Heart right ventricle (tissue), 16 donors: Measurements from ENCODE around the gene PSTPIP2. TPM values are rescaled to one million over a fixed set of nuclear protein-coding genes. Genes with fewer than 3 reads are reported as not detected.

Experiments
- ATAC-seq, 8 donors: fragments of 200-7000 bp; cut with Tn5 transposase; one replicate each; pipeline ENCODE4 v1.9.1; 2020; ENCODE audit warnings: mild to moderate bottlenecking in 8 of 8, moderate library complexity in 8 of 8, moderate number of reproducible peaks in 1 of 8
- DNase-seq, 2 donors: peaks; one replicate each; pipeline ENCODE4 v3.0.0-alpha.2; 2020
- H3K27ac ChIP-seq, 10 donors: fragments of 200-600 bp; sonication (generic) in 2 of 10; one replicate each; pipeline versions ENCODE4 v1.5.0 to v1.8.0; 2020 to 2022; ENCODE audit warnings: mild to moderate bottlenecking in 3 of 10
- H3K27me3 ChIP-seq, 7 donors: fragments of 200-600 bp; one replicate each; pipeline ENCODE4 v1.8.0; 2021 to 2022; ENCODE audit warnings: mild to moderate bottlenecking in 2 of 7
- H3K36me3 ChIP-seq, 9 donors: fragments of 200-600 bp; sonication (generic) in 1 of 9; one replicate each; pipeline versions ENCODE4 v1.5.0 to v1.8.0; 2020 to 2022; ENCODE audit warnings: mild to moderate bottlenecking in 2 of 9
- H3K4me1 ChIP-seq, 9 donors: fragments of 200-600 bp; sonication (generic) in 1 of 9; one replicate each; pipeline versions ENCODE4 v1.5.0 to v1.8.0; 2020 to 2022; ENCODE audit warnings: mild to moderate bottlenecking in 4 of 9
- H3K4me3 ChIP-seq, 10 donors: fragments of 200-600 bp; sonication (generic) in 2 of 10; one replicate each; pipeline versions ENCODE4 v1.5.0 to v1.8.0; 2020 to 2022; ENCODE audit warnings: mild to moderate bottlenecking in 7 of 10, moderate library complexity in 2 of 10
- H3K9me3 ChIP-seq, 11 donors: fragments of 200-600 bp in 10 of 11; sonication (generic) in 2 of 11; one replicate each; pipeline versions ENCODE4 v1.5.0 to v1.8.0; 2013 to 2022; ENCODE audit warnings: mild to moderate bottlenecking in 2 of 11, control low read depth in 1 of 11, moderate library complexity in 1 of 11
- WGBS, 2 donors: extraction: QIAGEN DNeasy Blood & Tissue Kit; methylation state at CpG; one replicate each; pipeline ENCODE4 v1.1.7; 2013; ENCODE audit warnings: inconsistent platforms in 1 of 2; 5-methylcytosine and 5-hydroxymethylcytosine counted together
- intact Hi-C, 10 donors: fragments of 100-400 bp; cut with DNase I; formaldehyde crosslinking; loops; one replicate each; pipeline versions ENCODE4 v1.11.1 to v1.14.2; 2022
- polyA plus RNA-seq, 2 donors: library from polyadenylated mRNA; stranded (reverse); fragments of 200-250 nt; gene quantifications; one replicate each; pipeline ENCODE4 v1.2.3, GENCODE V29; 2013
- total RNA-seq, 10 donors: library from RNA; stranded (reverse); fragmentation: NEBNext Ultra II Directional in 3 of 10; extraction: Animal tissue kit (Norgen Biotek cat#: 25700) in 3 of 10; gene quantifications; one replicate each; pipeline versions ENCODE4 v1.2.1 to v1.2.4, GENCODE V29; 2021 to 2023
- TF ChIP-seq, protein P1 (sequence below), 9 donors: fragments of 200-600 bp; sonication (generic) in 2 of 9; IDR thresholded peaks; one replicate each; pipeline versions ENCODE4 v1.5.0 to v1.8.0; 2021 to 2022; ENCODE audit warnings: antibody characterized with exemption in 9 of 9, mild to moderate bottlenecking in 5 of 9, moderate library complexity in 1 of 9
- donor health status: Arrhythmogenic right ventricular cardiomyopathy.
- donor health status: ischemic (EF 13 %, LVEDD 7.1; RV severe dilation, severe dysfunction).
- donor health status: healthy with polysubstance abuse.
- donor health status: DM: no; HTN: yes; CAD: no.
- donor health status: DM: no; HTN: no; CAD: no.
- donor health status: ischemic (EF 25% LVEDD 6.9; RV normal size, moderate dysfunction).
- donor health status: ischemic (EF 25% LVEDD 5.7; RV mildly dilated, moderate dysfunction).
- donor health status: healthy.
- donor health status: DM: yes; HTN: yes; CAD: no.
- donor health status: Ischemic cardiomyopathy.
- donor health status: ischemic (EF 35%, LVEDD 5.7; RV mildly dilated, moderate dysfunction).
- donor health status: nonischemic (EF 11% LVEDD 7.7; RV severe dilation, severe dysfunction).
- donor health status: DM: yes; HTN: yes; CAD: no.
- donor health status: PGD.
- donor health status: ischemic (EF 29% LVEDD 5.4; RV normal size, mild dysfunction).
- donor health status: nonischemic (EF 23%, LVEDD 6.1; RV moderate dilation, normal function).

PSTPIP2 gene
- total and polyA plus RNA-seq, 12 donors = 0.49 to 6.7 (median 2.2) TPM

GRCh38 chr18:46013484-46014189 lies 58.4 kb downstream of the PSTPIP2 start:
- DNase-seq (no peak), ATAC-seq (no peak)
- Histone ChIP-seq H3K36me3 (peaks cover 0 to 5% (median 0%) of the 10 kb centered on the region in 9 donors), H3K4me1 (peaks cover 0 to 34% (median 0%) of the 10 kb centered on the region in 9 donors), H3K9me3 (peaks cover 0 to 6% (median 0%) of the 10 kb centered on the region in 11 donors), H3K27ac (no peak overlapping the region), H3K27me3 (no peaks in the 10 kb centered on the region), H3K4me3 (no peak overlapping the region)
- intact Hi-C loops = loop anchor here in 1 of 10 donors (5.0 kb wide), 1 partner anchor 59 kb away; the partner anchor contains the start of gene PSTPIP2
- WGBS, 2 donors = 72 to 79% methylated on average over 5 of the region's 5 CpGs
- TF ChIP-seq, protein P1, sequence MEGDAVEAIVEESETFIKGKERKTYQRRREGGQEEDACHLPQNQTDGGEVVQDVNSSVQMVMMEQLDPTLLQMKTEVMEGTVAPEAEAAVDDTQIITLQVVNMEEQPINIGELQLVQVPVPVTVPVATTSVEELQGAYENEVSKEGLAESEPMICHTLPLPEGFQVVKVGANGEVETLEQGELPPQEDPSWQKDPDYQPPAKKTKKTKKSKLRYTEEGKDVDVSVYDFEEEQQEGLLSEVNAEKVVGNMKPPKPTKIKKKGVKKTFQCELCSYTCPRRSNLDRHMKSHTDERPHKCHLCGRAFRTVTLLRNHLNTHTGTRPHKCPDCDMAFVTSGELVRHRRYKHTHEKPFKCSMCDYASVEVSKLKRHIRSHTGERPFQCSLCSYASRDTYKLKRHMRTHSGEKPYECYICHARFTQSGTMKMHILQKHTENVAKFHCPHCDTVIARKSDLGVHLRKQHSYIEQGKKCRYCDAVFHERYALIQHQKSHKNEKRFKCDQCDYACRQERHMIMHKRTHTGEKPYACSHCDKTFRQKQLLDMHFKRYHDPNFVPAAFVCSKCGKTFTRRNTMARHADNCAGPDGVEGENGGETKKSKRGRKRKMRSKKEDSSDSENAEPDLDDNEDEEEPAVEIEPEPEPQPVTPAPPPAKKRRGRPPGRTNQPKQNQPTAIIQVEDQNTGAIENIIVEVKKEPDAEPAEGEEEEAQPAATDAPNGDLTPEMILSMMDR (IDR thresholded peaks at IDR 0.05) = no peak

DNA sequence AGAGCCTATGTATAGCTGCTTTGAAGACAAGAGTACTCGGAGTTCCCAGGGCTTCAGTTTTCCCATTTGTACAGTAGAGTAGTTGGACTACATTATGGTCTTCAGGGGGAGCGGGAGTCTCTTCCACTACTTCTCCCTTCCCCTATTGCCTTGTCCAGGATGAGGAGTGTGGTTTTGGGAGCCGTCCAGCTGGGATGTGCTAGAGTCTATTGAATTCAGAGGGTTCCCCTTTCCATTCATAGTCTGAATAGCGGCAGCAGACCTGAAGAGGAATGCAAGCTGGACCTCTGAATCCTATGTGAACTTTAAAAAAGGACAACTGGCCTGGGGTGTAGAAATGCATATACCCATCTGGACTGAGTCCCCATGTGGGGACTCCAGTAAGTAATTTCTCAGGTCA lies 61.4 kb downstream of the PSTPIP2 start:
- Histone ChIP-seq H3K36me3 (peaks cover 0 to 11% (median 0%) of the 10 kb centered on the region in 9 donors), H3K27me3 (no peaks in the 10 kb centered on the region), H3K27ac (peak overlapping the region in 1 of 10 donors; percentile 87), H3K4me1 (peaks cover 0 to 41% (median 0%) of the 10 kb centered on the region in 9 donors), H3K9me3 (no peaks in the 10 kb centered on the region), H3K4me3 (no peak overlapping the region)
- DNase-seq (peak in 1 of 2 donors; percentile 6), ATAC-seq (peak in 1 of 8 donors; percentile 37)
- TF ChIP-seq, protein P1 (IDR thresholded peaks at IDR 0.05) = no peak
- 85 to 94% methylated on average over 4 of the region's 4 CpGs for WGBS, 2 donors
- intact Hi-C loops = loop anchor here in 1 of 10 donors (5.0 kb wide), 1 partner anchor 62 kb away; the partner anchor contains the start of gene PSTPIP2

GRCh38 chr18:46010050-46010449 lies 62.0 kb downstream of the PSTPIP2 start:
- intact Hi-C loops = loop anchor here in 1 of 10 donors (5.0 kb wide), 1 partner anchor 62 kb away; the partner anchor contains the start of gene PSTPIP2
- WGBS, 2 donors = 85 to 93% methylated on average over 4 of the region's 4 CpGs
- ATAC-seq = no peak
- no peak overlapping the region for H3K4me3 ChIP-seq
- H3K4me1 ChIP-seq = peaks cover 0 to 41% (median 0%) of the 10 kb centered on the region in 9 donors
- DNase-seq = no peak
- peaks cover 0 to 11% (median 0%) of the 10 kb centered on the region in 9 donors for H3K36me3 ChIP-seq
- H3K9me3 ChIP-seq = no peaks in the 10 kb centered on the region
- TF ChIP-seq, protein P1 (IDR thresholded peaks at IDR 0.05) = no peak
- H3K27ac ChIP-seq = peak overlapping the region in 1 of 10 donors; percentile 87
- no peaks in the 10 kb centered on the region for H3K27me3 ChIP-seq

GRCh38 chr18:46009125-46009840 lies 62.8 kb downstream of the PSTPIP2 start:
- 87 to 89% methylated on average over 5 of the region's 5 CpGs for WGBS, 2 donors
- H3K4me3 ChIP-seq = no peak overlapping the region
- no peaks in the 10 kb centered on the region for H3K9me3 ChIP-seq
- DNase-seq = no peak
- no peaks in the 10 kb centered on the region for H3K27me3 ChIP-seq
- intact Hi-C loops = no loop called here
- peaks cover 0 to 41% (median 0%) of the 10 kb centered on the region in 9 donors for H3K4me1 ChIP-seq
- H3K27ac ChIP-seq = peak overlapping the region in 1 of 10 donors; percentile 87
- peak in 5 of 8 donors; percentile 38 to 50 (median 46) for ATAC-seq
- TF ChIP-seq, protein P1 (IDR thresholded peaks at IDR 0.05) = no peak
- peaks cover 0 to 11% (median 0%) of the 10 kb centered on the region in 9 donors for H3K36me3 ChIP-seq
